Upper lobe of left lung (tissue), 6 donors: ENCODE results near the gene RBBP8NL. TPM values are rescaled to one million over a fixed set of nuclear protein-coding genes. Genes with fewer than 3 reads are reported as not detected.
"Not testable (repeated sequence)": the region's sequence is repeated elsewhere in the genome, so short reads cannot be mapped to it uniquely, and the experiment has no call there.

Source experiments
- ATAC-seq, 2 donors: fragments of 200-7000 bp; cut with Tn5 transposase; one replicate each; pipeline ENCODE4 v1.9.1; 2022; ENCODE audit warnings: mild to moderate bottlenecking in 2 of 2, moderate library complexity in 2 of 2; ENCODE audit not compliant: low FRiP score in 2 of 2
- DNase-seq, 2 donors: peaks; one replicate each; pipeline ENCODE4 v3.0.0-alpha.2; 2019 to 2020
- H3K27ac ChIP-seq, 4 donors: fragments of 200-600 bp; sonication (generic); one replicate each; pipeline ENCODE4 v1.5.1; 2016 to 2019
- H3K27me3 ChIP-seq, 4 donors: fragments of 200-600 bp; sonication (generic); one replicate each; pipeline ENCODE4 v1.5.1; 2017 to 2019
- H3K36me3 ChIP-seq, 4 donors: fragments of 200-600 bp; sonication (generic); one replicate each; pipeline ENCODE4 v1.5.1; 2016 to 2019
- H3K4me1 ChIP-seq, 4 donors: fragments of 200-600 bp; sonication (generic); one replicate each; pipeline ENCODE4 v1.5.1; 2018 to 2019
- H3K4me3 ChIP-seq, 4 donors: fragments of 200-600 bp; sonication (generic); one replicate each; pipeline ENCODE4 v1.5.1; 2017 to 2019; ENCODE audit warnings: mild to moderate bottlenecking in 2 of 4, moderate library complexity in 1 of 4
- H3K9me3 ChIP-seq, 4 donors: fragments of 200-600 bp; sonication (generic); one replicate each; pipeline ENCODE4 v1.5.1; 2018 to 2019
- EP300 ChIP-seq, 4 donors: sonication (generic); formaldehyde crosslinking; IDR thresholded peaks; one replicate each; pipeline ENCODE4 v1.5.1; 2017; ENCODE audit warnings: antibody characterized with exemption in 4 of 4, control low read depth in 2 of 4
- POLR2A ChIP-seq, 4 donors: fragments of 450-650 bp; IDR thresholded peaks; one replicate each; pipeline ENCODE4 v1.5.1; 2016 to 2017; ENCODE audit warnings: antibody characterized with exemption in 4 of 4, mild to moderate bottlenecking in 2 of 4
- POLR2AphosphoS5 ChIP-seq, 2 donors: sonication (generic); formaldehyde crosslinking; IDR thresholded peaks; one replicate each; pipeline ENCODE4 v1.5.1; 2017; ENCODE audit warnings: antibody characterized with exemption in 2 of 2
- WGBS, 2 donors: methylation state at CpG; one replicate each; pipeline ENCODE4 v1.1.5; 2017 to 2018; 5-methylcytosine and 5-hydroxymethylcytosine counted together
- total RNA-seq, 6 donors: library from RNA; depleted of rRNA in 4 of 6; stranded (reverse); fragments of >200 nt in 4 of 6; gene quantifications; one replicate each; pipeline versions ENCODE4 v1.1.0 to v1.2.1, GENCODE V29; 2016 to 2021
- TF ChIP-seq, protein P1 (sequence below), 6 experiments: fragments of 450-650 bp in 4 of 6; fragments of 200-600 bp in 2 of 6; sonication (generic) in 2 of 6; IDR thresholded peaks; one replicate each; pipeline ENCODE4 v1.5.1; 2016 to 2019; ENCODE audit warnings: antibody characterized with exemption in 6 of 6
- donor health status: DM: no; HTN: no; CAD: no; lungs with moderate emphysema.
- donor health status: DM: no; HTN: yes; CAD: no; lungs with severe emphysema.

Gene RBBP8NL
- total RNA-seq, 6 donors from 2014 or later, result 0.51 to 6.3 (median 1.9) TPM; not detected in 1

DNA sequence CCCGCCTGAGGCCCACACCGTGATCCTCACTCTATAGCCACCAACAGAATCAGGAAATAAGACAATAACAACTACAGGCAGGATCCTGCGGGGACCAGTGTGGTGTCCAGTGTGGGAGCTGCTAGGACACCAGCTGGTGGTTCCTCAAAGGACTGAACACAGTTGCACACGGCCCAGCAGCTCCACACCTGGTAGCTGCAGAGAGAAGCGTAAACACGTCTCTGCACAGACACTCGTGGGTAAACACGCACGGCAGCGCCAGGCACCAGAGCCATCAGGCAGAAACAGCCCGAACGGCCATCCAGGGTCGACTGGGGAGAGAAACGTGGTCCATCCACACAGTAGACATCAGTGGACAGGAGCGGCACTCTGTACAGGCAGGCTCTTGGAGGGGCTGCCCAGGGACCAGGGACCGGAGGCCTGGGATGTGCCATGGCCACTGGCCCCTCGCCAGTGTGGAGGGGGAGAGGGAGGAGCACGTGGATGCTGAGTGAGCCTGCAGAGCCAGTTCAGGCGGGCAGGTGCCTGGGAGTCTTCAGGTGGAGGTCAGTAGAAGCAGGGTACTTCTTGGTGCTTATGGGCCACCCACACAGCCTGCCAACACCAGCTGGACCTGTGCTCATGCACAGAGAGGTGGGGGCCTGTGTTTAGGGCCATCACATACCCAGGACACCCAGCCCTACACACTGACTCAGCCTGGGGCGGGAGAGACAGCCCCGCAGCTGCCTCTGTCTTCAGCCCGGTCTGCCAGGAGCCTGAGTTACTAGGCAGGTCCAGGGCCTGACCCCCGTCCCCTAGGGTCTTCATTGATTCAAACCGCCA, 52.8 kb downstream of the RBBP8NL start:
- Histone ChIP-seq H3K36me3 (no peaks in the 10 kb centered on the region), H3K9me3 (no peaks in the 10 kb centered on the region), H3K4me3 (no peak overlapping the region), H3K27ac (peak overlapping the region; percentile 29 to 77 (median 58)), H3K4me1 (peaks cover 57 to 73% (median 61%) of the 10 kb centered on the region in 4 donors), H3K27me3 (no peaks in the 10 kb centered on the region)
- ATAC-seq (no peak), DNase-seq (peak in 1 of 2 donors; percentile 52)
- 52 to 61% methylated on average over 10 to 19 of the region's 24 CpGs for WGBS, 2 donors
- TF ChIP-seq POLR2A (IDR thresholded peaks at IDR 0.05) (no peak), EP300 (IDR thresholded peaks at IDR 0.05) (no peak), POLR2AphosphoS5 (IDR thresholded peaks at IDR 0.05) (no peak)
- TF ChIP-seq, protein P1, sequence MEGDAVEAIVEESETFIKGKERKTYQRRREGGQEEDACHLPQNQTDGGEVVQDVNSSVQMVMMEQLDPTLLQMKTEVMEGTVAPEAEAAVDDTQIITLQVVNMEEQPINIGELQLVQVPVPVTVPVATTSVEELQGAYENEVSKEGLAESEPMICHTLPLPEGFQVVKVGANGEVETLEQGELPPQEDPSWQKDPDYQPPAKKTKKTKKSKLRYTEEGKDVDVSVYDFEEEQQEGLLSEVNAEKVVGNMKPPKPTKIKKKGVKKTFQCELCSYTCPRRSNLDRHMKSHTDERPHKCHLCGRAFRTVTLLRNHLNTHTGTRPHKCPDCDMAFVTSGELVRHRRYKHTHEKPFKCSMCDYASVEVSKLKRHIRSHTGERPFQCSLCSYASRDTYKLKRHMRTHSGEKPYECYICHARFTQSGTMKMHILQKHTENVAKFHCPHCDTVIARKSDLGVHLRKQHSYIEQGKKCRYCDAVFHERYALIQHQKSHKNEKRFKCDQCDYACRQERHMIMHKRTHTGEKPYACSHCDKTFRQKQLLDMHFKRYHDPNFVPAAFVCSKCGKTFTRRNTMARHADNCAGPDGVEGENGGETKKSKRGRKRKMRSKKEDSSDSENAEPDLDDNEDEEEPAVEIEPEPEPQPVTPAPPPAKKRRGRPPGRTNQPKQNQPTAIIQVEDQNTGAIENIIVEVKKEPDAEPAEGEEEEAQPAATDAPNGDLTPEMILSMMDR (IDR thresholded peaks at IDR 0.05), result no peak

DNA sequence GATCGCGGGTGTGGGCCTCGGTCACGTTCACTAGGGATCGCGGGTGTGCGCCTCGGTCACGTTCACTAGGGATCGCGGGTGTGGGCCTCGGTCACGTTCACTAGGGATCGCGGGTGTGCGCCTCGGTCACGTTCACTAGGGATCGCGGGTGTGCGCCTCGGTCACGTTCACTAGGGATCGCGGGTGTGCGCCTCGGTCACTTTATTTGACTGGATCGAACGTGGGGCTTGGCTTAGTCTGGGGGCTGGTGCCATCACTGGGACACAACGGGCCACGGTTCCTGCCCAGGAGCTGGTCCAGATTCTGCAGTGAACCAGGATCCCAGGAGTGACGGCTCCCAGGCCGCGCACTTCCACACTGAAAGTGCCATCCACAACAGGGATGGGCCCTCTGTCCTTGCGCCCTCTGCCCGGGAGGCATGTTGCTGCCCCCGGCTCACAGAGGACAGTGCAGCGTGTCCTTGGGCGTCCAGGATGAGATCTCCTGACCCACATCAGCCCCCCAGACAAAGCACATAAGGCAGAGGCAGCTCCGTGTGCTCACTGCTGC, 53.6 kb downstream of the RBBP8NL start:
- peak overlapping the region in 2 of 4 donors; percentile 64 to 77 for H3K27ac ChIP-seq
- not testable (repeated sequence) for H3K27me3 ChIP-seq, H3K4me3 ChIP-seq, H3K36me3 ChIP-seq, H3K9me3 ChIP-seq, ATAC-seq
- peaks cover 64 to 75% (median 69%) of the 10 kb centered on the region in 4 donors for H3K4me1 ChIP-seq
- peak in 1 of 2 donors; percentile 54 for DNase-seq
- WGBS, 2 donors, result 86 to 88% methylated on average over 11 to 27 of the region's 40 CpGs

DNA sequence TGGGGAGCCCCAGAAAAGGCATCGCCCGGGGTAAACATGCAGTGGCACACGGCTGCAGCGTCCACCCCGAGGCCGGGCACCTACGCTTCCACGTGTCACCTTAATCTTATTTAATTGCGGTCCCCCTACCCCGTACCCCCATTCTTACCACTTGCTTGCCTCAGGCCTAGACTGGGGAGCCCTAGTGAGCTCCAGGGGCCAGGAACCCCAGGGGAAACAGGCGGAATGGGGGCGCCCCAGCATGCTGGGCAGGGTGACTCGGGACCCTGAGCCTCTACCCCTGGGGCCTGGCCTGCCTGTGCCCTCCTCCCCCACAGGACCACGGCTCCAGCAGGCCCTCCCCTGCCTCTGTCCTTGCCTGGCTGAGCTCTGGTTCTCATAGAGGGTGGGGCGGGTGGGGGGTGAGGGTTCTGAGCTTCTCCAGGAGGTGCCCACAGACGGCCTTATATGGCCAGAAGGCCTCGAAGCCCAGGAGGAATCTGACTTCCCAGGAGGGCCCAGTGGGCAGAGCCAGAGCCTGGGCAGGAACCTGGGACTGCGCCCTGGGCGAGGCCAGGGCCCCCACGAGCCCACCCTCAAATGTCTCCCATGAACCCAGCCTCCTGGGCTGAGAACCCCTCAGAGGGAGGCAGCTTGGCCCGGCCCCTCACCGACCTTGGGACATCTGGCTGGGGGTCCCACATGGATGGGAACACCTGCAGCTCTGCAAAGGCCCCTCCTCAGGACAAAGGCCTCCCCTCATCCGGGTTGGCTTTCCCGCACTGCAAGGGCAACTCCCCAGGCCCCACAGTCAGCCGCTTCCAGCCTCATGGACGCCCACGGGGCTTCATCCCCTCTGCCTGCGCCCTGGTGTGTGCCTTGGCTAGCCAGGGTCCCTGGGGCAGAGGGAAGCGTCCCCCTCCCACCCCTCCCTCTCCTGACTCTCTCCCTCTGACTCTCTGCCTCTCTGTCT, 55.0 kb downstream of the RBBP8NL start:
- Histone ChIP-seq H3K27me3 (peaks cover 0 to 16% (median 0%) of the 10 kb centered on the region in 4 donors), H3K4me1 (peaks cover 64 to 75% (median 69%) of the 10 kb centered on the region in 4 donors), H3K9me3 (no peaks in the 10 kb centered on the region), H3K27ac (no peak overlapping the region), H3K36me3 (no peaks in the 10 kb centered on the region), H3K4me3 (no peak overlapping the region)
- DNase-seq (peak in 1 of 2 donors; percentile 67), ATAC-seq (no peak)
- 82 to 87% methylated on average over 24 to 27 of the region's 29 CpGs for WGBS, 2 donors
- TF ChIP-seq EP300 (IDR thresholded peaks at IDR 0.05) (no peak), POLR2A (IDR thresholded peaks at IDR 0.05) (no peak), POLR2AphosphoS5 (IDR thresholded peaks at IDR 0.05) (no peak)
- TF ChIP-seq, protein P1 (IDR thresholded peaks at IDR 0.05), result no peak

DNA sequence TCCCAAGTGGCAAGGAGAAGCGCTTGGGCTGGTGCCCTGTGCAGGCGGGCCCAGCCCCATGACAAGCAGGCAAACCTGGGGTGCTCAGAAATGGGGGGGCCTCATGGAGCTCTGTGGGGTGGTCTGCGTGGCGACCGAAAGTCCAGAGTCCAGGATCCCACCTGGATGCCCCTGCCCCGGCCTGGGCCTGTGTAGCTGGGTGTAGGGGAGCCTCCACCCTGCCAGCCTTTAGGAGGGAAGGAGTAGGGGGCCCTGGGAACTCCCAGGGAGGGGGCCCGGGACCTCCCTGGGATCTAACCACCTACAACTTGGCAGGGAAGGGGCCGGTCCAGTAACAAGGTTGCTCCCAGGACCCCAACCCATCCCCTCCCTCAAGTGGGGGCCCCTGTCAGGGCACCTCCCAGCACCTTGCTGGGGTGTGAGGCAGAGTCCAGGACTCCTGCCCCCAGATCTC, 55.7 kb downstream of the RBBP8NL start:
- H3K4me3 ChIP-seq, result no peak overlapping the region
- no peaks in the 10 kb centered on the region for H3K36me3 ChIP-seq
- H3K27ac ChIP-seq, result no peak overlapping the region
- H3K27me3 ChIP-seq, result peaks cover 0 to 23% (median under 1%) of the 10 kb centered on the region in 4 donors
- DNase-seq (peak in 1 of 2 donors; percentile 52), ATAC-seq (no peak)
- TF ChIP-seq, protein P1 (IDR thresholded peaks at IDR 0.05), result no peak
- H3K4me1 ChIP-seq, result peaks cover 58 to 76% (median 66%) of the 10 kb centered on the region in 4 donors
- WGBS, 2 donors, result 92 to 96% methylated on average over 6 of the region's 8 CpGs
- H3K9me3 ChIP-seq, result no peaks in the 10 kb centered on the region
